Measurements from ENCODE around the gene DEFB132. TPM values are rescaled to one million over a fixed set of nuclear protein-coding genes. Genes with fewer than 3 reads are reported as not detected.

Gene DEFB132
- total and polyA plus RNA-seq, 2 of the 13 experiments (the other 11 are each of a cell fraction or from before 2014, with no cell fraction given) = not detected

DNA sequence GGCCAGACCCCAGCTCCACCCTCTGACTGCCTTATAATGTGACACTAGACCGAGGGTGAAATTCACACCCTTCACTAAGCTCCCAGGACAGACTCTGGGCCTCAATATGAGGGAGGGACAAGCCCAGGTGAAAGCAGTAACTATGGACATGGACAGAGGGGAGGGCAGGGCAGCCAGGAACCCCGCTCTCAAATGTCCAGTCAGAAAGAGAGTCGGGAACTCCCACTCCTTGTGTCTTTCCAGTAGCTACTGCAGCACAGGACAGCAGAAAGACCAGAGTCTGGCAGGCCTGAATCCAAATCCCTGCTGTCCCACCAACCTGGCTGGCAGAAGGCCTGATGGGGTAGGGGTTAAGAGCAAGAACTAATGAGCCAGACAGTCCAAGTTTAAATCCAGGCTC is 26.6 kb downstream of the DEFB132 start (continued):
- TF ChIP-seq, protein P1, sequence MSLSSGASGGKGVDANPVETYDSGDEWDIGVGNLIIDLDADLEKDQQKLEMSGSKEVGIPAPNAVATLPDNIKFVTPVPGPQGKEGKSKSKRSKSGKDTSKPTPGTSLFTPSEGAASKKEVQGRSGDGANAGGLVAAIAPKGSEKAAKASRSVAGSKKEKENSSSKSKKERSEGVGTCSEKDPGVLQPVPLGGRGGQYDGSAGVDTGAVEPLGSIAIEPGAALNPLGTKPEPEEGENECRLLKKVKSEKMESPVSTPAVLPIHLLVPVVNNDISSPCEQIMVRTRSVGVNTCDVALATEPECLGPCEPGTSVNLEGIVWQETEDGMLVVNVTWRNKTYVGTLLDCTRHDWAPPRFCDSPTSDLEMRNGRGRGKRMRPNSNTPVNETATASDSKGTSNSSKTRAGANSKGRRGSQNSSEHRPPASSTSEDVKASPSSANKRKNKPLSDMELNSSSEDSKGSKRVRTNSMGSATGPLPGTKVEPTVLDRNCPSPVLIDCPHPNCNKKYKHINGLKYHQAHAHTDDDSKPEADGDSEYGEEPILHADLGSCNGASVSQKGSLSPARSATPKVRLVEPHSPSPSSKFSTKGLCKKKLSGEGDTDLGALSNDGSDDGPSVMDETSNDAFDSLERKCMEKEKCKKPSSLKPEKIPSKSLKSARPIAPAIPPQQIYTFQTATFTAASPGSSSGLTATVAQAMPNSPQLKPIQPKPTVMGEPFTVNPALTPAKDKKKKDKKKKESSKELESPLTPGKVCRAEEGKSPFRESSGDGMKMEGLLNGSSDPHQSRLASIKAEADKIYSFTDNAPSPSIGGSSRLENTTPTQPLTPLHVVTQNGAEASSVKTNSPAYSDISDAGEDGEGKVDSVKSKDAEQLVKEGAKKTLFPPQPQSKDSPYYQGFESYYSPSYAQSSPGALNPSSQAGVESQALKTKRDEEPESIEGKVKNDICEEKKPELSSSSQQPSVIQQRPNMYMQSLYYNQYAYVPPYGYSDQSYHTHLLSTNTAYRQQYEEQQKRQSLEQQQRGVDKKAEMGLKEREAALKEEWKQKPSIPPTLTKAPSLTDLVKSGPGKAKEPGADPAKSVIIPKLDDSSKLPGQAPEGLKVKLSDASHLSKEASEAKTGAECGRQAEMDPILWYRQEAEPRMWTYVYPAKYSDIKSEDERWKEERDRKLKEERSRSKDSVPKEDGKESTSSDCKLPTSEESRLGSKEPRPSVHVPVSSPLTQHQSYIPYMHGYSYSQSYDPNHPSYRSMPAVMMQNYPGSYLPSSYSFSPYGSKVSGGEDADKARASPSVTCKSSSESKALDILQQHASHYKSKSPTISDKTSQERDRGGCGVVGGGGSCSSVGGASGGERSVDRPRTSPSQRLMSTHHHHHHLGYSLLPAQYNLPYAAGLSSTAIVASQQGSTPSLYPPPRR (CRISPR knock-in tag; IDR thresholded peaks at IDR 0.05; ENCODE audit: borderline replicate concordance) = no peak
- TF ChIP-seq EZH2 (conservative IDR thresholded peaks at IDR 0.05; ENCODE audit: low read depth, low read length) = no peak
- no peak for TF ChIP-seq XBP1 (CRISPR knock-in tag; IDR thresholded peaks at IDR 0.05)

DNA sequence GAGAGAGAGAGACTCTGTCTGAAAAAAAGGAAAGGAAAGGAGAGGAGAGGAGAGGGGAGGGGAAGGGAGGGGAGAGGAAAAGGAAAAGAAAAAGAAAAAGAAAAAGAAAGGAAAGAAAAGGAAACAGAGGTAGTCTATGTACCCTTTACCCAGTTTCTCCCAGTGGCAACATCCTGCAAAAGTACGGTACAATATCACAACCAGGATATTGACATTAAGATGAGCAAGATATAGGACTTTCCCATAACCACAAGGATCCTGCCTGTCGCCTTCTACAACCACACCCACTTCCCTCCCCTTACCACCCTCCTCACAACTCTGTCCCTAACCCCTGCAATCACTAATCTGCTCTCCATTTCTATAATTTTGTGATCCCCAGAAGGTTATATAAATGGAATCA is 29.0 kb downstream of the DEFB132 start:
- intact Hi-C loops (cut with micrococcal nuclease; ENCODE audit: unreplicated experiment) = no loop called here
- Histone ChIP-seq H3K9ac (ENCODE audit: insufficient read depth, low read depth, low read length) (no peak overlapping the region), H3K4me2 (ENCODE audit: low read depth, low read length) (no peak overlapping the region), H3K4me3 (replicated peaks in 1 of 3; ENCODE audit: insufficient read depth in 1 of 3, low read depth in 2 of 3, low read length in 3 of 3) (no peak overlapping the region), H3K27ac (ENCODE audit: extremely low read length, insufficient read depth, low read length) (no peak overlapping the region), H2AFZ (ENCODE audit: low read length) (no peak overlapping the region), H4K20me1 (ENCODE audit: insufficient read depth, low read length) (no peaks in the 10 kb centered on the region), H3K36me3 (replicated peaks in 1 of 2; ENCODE audit: control insufficient read depth in 1 of 2, insufficient read depth in 2 of 2, low read length in 2 of 2) (peaks cover 0 to 4% of the 10 kb centered on the region in 2 experiments; a peak in 3 of 5 replicates), H3K79me2 (ENCODE audit: insufficient read depth, low read length) (peaks cover 10% of the 10 kb centered on the region), H3K9me3 (ENCODE audit: low read length) (no peaks in the 10 kb centered on the region), H3K27me3 (ENCODE audit: control insufficient read depth in 1 of 2, insufficient read depth in 2 of 2, low read length in 2 of 2) (peaks cover under 1 to 2% of the 10 kb centered on the region in 2 experiments; a peak in 3 of 5 replicates), H3K4me1 (ENCODE audit: insufficient read depth, low read length) (peaks cover 23% of the 10 kb centered on the region)
- DNase-seq (ENCODE audit: low spot score) (no peak), FAIRE-seq (no peak), ATAC-seq (no peak)
- 89% methylated on average over 2 of the region's 2 CpGs for whole genome bisulfite sequencing (ENCODE audit: low lambda C conversion rate)
- in situ Hi-C loops (cut with HindIII; ENCODE audit: extremely low pct_ligation_motif_present, low pct_unique_long_range_greater_than_20kb) = no loop called here
- no TSS peak for BruUV-seq (replicated peaks)
- TF ChIP-seq ZNF367 (CRISPR knock-in tag; IDR thresholded peaks at IDR 0.05; ENCODE audit: borderline replicate concordance) = no peak
- no peak for TF ChIP-seq ELF3 (CRISPR knock-in tag; IDR thresholded peaks at IDR 0.05)
- TF ChIP-seq EP300 (IDR thresholded peaks at IDR 0.05; ENCODE audit: low read depth in 2 of 2, low read length in 2 of 2) = no peak
- TF ChIP-seq EP300 (CRISPR knock-in tag; IDR thresholded peaks at IDR 0.05; ENCODE audit: borderline replicate concordance) = no peak
- peak; percentile 95 for TF ChIP-seq HNRNPK (IDR thresholded peaks at IDR 0.05; ENCODE audit: low read depth, low read length, poor library complexity, severe bottlenecking)
- no peak for TF ChIP-seq DMAP1 (CRISPR knock-in tag; IDR thresholded peaks at IDR 0.05)
- TF ChIP-seq, protein P2, sequence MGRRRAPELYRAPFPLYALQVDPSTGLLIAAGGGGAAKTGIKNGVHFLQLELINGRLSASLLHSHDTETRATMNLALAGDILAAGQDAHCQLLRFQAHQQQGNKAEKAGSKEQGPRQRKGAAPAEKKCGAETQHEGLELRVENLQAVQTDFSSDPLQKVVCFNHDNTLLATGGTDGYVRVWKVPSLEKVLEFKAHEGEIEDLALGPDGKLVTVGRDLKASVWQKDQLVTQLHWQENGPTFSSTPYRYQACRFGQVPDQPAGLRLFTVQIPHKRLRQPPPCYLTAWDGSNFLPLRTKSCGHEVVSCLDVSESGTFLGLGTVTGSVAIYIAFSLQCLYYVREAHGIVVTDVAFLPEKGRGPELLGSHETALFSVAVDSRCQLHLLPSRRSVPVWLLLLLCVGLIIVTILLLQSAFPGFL (CRISPR knock-in tag; IDR thresholded peaks at IDR 0.05) = no peak
- ChIA-PET POLR2A (no interaction called here), CTCF (ENCODE audit: low intra/inter-chr PET ratio, low total read pairs) (no interaction called here)

All from HepG2 (cell line).